ENCODE results near the gene TEX13A.

GRCh38 chrX:105210258-105210657, 10.2 kb downstream of the TEX13A start:
- TF ChIP-seq, protein P1, sequence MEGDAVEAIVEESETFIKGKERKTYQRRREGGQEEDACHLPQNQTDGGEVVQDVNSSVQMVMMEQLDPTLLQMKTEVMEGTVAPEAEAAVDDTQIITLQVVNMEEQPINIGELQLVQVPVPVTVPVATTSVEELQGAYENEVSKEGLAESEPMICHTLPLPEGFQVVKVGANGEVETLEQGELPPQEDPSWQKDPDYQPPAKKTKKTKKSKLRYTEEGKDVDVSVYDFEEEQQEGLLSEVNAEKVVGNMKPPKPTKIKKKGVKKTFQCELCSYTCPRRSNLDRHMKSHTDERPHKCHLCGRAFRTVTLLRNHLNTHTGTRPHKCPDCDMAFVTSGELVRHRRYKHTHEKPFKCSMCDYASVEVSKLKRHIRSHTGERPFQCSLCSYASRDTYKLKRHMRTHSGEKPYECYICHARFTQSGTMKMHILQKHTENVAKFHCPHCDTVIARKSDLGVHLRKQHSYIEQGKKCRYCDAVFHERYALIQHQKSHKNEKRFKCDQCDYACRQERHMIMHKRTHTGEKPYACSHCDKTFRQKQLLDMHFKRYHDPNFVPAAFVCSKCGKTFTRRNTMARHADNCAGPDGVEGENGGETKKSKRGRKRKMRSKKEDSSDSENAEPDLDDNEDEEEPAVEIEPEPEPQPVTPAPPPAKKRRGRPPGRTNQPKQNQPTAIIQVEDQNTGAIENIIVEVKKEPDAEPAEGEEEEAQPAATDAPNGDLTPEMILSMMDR (IDR thresholded peaks at IDR 0.05; ENCODE audit: low read length): no peak
- no peak for TF ChIP-seq EZH2 (optimal IDR thresholded peaks at IDR 0.05; ENCODE audit: low read depth, low read length)

Measured in MM.1S (cell line).